NCI-H128 (cell line): Measurements from ENCODE around the gene SHOX.
"Not testable (repeated sequence)": the region's sequence is repeated elsewhere in the genome, so short reads cannot be mapped to it uniquely, and the experiment has no call there.

Source experiments
- DNase-seq: peaks from one replicate; lab custom pipeline; 2025; ENCODE audit not compliant: unreplicated experiment; lab: John Stamatoyannopoulos, UW

SHOX gene

GRCh38 chrX:630612-631496, at the start of gene SHOX:
SHOX (plus strand) TSS chrX:630791; CDS start chrX:630898, 107 bp downstream.
- no peak for DNase-seq

DNA sequence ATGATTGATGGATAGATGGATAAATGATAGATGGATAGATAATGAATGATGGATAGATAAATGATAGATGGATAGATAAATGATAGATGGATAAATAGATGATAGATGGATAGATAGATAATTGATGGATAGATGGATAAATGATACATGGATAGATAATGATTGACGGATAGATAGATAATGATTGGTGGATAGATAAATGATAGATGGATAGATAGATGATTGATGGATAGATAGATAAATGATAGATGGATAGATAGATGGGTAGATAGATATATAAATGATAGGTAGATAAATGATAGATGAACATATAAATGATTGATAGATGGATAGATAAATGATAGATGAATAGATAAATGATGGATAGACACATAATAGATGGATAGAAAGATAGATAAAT, 49.5 kb upstream of the SHOX start:
- no peak for DNase-seq

- DNase-seq = no peak
Measured at GRCh38 chrX:581720-582298, 48.8 kb upstream of the SHOX start.

DNA sequence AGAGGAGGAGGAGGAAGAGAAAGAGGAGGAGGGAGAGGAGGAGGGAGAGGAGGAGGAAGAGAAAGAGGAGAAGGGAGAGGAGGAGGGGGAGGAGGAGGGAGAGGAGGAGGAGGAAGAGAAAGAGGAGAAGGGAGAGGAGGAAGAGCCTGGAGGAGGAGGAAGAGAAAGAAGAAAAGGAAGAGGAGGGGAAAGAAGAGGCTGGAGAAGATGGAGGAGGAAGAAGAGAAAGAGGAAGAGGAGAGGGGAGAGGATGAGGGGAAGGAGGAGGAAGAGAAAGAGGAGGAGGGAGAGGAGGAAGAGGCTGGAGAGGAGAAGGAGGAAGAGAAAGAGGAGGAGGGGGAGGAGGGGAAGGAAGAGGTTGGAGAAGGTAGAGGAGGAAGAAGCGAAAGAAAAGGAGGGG, 46.0 kb upstream of the SHOX start:
- no peak for DNase-seq

DNA sequence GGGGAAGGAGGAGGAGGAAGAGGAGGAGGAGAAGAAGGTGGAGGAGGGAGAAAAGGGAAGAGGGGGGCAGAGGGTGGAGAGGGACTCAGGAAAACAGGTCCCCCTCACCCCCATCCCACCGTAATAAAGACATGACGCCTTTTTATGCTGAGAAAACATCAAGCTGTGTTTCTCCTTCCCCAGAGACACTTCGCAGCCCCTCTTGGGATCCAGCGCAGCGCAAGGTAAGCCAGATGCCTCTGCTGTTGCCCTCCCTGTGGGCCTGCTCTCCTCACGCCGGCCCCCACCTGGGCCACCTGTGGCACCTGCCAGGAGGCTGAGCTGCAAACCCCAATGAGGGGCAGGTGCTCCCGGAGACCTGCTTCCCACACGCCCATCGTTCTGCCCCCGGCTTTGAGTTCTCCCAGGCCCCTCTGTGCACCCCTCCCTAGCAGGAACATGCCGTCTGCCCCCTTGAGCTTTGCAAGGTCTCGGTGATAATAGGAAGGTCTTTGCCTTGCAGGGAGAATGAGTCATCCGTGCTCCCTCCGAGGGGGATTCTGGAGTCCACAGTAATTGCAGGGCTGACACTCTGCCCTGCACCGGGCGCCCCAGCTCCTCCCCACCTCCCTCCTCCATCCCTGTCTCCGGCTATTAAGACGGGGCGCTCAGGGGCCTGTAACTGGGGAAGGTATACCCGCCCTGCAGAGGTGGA, 45.3 kb upstream of the SHOX start:
- DNase-seq = no peak

DNA sequence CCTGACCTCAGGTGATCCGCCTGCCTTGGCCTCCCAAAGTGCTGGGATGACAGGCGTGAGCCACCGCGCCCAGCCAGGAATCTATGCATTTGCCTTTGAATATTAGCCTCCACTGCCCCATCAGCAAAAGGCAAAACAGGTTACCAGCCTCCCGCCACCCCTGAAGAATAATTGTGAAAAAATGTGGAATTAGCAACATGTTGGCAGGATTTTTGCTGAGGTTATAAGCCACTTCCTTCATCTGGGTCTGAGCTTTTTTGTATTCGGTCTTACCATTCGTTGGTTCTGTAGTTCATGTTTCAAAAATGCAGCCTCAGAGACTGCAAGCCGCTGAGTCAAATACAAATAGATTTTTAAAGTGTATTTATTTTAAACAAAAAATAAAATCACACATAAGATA, 44.2 kb upstream of the SHOX start:
- no peak for DNase-seq

DNA sequence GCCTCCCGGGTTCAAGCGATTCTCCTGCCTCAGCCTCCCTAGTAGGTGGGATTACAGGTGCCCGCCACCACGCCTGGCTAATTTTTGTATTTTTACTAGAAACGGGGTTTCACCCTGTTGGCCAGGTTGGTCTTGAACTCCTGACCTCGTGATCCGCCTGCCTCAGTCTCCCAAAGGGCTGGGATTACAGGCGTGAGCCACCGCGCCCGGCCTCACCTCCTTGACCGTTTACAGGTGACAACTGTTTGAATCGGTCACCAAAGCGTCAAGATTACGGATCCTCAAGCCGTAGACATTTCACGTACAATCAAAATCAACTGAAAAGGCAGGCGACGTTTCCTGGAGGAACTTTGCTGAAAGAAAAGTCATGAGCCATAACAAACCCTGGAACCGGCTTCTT, 41.3 kb upstream of the SHOX start:
- not testable (repeated sequence) for DNase-seq

- DNase-seq = no peak
Measured at GRCh38 chrX:590693-591404, 39.7 kb upstream of the SHOX start.

DNA sequence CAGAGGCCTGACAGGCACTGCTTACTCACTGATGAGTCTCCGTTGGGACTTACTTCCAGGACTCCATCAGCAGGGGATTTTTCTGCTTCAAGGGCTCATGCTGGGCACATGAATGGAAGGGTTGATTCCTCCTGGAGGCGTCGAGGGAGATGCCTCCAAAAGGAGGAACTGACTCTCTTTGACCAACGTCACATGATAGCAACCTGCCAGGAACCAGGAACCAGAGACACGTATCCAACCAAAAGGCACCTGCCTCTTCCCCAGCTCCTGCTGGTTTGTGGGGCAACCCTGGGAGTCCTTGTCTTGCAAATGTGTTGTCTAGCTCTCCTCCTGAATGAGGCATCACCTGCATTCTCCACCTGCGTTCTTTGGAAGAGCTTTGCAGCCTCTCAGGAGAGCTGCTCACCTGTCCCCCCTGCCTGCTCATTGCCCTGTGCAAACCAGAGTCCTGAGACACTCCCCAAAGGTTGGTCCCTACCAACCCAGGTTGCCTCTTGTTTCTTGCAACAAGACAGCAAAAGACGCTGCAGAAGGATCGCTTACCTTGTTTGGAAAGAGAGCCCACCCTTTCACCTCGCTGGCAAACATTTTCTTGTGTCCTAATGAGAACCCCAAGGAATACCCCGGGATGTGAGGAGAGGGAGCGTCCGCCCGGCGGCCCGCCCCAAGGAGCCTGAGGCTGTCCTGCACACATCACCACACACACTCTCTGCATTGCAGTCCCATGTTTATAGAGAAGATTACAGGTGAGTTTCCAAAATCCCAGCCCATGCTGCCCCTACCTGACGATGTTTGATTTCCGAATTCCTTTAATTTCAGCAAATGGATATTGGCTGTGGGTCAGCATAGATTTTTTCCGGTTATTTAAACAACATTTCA, 30.5 kb upstream of the SHOX start:
- no peak for DNase-seq

- DNase-seq = not testable (repeated sequence)
Measured at GRCh38 chrX:603029-603428, 27.6 kb upstream of the SHOX start.

DNA sequence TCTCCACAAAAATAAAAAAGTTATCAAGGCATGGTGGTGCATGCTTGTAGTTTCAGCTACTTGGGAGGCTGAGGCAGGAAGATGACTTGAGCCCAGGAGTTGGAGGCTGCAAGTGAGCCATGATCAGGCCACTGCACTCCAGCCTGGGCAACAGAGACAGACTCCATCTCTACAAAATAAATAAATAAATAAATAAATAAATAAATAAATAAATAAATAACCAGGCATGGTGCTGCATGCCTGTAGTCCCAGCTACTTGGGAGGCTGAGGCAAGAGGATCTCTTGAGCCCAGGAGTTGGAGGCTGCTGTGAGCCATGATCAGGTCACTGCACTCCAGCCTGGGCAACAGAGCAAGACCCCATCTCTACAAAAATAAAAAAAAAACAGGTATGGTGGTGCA, 26.0 kb upstream of the SHOX start:
- DNase-seq = not testable (repeated sequence)

DNA sequence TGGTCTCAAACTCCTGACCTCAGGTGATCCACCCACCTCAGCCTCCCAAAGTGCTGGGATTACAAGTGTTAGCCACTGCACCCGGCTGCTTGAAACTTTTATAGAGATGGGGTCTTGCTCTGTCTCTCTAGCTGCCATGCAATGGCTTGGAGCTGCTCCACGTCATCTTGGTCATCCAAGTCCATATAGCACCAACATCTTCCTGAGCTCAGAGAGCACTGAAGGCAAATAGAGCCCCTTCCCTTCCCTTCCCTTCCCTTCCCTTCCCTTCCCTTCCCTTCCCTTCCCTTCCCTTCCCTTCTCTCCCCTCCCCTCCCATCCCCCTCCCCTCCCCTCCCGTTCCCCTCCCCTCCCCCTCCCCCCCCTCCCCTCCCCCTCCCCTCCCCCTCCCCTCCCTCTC, 22.5 kb upstream of the SHOX start:
- DNase-seq = not testable (repeated sequence)

- DNase-seq = no peak
Measured at GRCh38 chrX:614136-614535, 16.5 kb upstream of the SHOX start.

DNA sequence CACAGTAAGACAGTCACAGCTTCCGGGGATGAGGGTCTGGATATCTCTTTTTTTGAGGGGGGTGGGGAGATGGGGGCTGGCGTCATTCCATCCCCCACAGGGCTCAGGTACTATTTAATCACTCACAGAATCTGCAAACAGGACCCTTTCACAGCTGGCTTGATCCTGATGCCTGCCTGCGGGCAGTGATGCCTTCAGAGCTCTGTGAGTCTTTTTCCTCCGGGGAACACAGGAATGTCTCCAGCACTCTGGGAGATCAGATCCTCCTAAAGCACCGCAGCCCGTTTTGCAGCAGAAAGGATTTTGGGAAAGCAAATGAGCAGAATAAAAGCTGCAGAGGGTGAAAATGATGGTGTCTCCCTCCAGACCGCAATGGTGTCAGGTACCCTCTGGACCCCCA, 13.2 kb upstream of the SHOX start:
- no peak for DNase-seq

DNA sequence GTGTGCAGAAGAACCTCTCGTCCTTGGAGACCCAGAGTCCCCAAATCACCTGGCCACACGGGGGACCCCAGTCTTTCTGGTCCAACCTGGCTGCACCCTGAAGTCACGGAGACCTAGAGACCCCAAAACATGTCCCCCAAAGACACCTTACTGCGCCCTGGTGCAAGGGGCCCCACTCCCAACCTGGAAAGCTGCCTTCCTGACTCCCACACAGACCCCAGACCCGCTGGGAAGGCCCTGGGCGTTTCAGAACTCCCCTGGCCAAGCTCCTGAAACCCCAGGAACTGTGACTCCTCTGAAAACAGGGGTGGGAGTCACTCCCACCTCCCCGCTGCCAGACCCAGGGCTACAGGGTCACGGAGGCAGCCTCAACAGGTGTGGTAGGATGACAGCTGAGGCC, 12.7 kb upstream of the SHOX start:
- no peak for DNase-seq

DNA sequence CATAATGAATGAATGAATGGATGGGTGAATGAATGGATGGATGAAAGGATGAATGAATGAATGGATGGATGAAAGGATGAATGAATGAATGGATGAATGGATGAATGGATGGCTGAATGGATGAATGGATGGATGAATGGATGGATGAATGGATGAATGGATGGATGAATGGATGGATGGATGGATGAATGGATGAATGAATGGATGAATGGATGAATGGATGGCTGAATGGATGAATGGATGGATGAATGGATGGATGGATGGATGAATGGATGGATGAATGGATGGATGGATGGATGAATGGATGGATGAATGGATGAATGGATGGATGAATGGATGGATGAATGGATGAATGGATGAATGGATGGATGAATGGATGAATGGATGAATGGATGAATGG, 12.3 kb upstream of the SHOX start:
- DNase-seq = not testable (repeated sequence)

GRCh38 chrX:618761-619450, 11.7 kb upstream of the SHOX start:
- no peak for DNase-seq

DNA sequence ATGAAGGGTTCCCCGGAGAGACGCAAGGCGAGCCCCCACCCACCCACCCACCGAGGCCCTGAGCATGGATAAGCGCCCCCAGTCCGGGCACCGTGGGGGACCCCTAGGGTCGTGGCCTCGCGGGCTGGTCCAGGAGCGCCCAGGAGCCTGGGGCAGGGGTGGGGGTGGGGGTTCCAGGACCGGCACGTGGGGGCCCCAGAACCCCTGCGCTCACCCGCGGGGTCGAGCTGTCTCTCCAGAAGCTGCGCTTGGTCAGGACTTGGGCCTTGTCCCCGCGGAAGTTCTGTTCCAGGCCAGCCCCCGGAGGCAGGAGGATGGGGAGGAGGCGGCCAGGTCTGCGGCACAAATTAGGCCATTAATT, 11.2 kb upstream of the SHOX start:
- DNase-seq = no peak

- DNase-seq = no peak
Measured at GRCh38 chrX:619812-620531, 10.6 kb upstream of the SHOX start.
